Spleen (tissue), 11 donors: ENCODE results near the gene MBD1. TPM values are rescaled to one million over a fixed set of nuclear protein-coding genes. Genes with fewer than 3 reads are reported as not detected.
"Not testable (repeated sequence)": the region's sequence is repeated elsewhere in the genome, so short reads cannot be mapped to it uniquely, and the experiment has no call there.

Experiments used
- DNase-seq: peaks from one replicate; pipeline ENCODE4 v3.0.0-alpha.2; 2020
- H3K27ac ChIP-seq, 8 donors: fragments of 200-600 bp; sonication (generic) in 7 of 8; 1 replicate in 4 of 8; 2 replicates in 4 of 8; pipeline versions ENCODE4 v1.5.0 to v1.8.0; 2016 to 2021; ENCODE audit warnings: inconsistent platforms in 4 of 8, mild to moderate bottlenecking in 4 of 8, moderate library complexity in 1 of 8
- H3K27me3 ChIP-seq, 7 donors: fragments of 200-600 bp; sonication (generic) in 6 of 7; replicated peaks in 1 of 7; 1 replicate in 4 of 7; 2 replicates in 3 of 7; pipeline versions ENCODE4 v1.5.0 to v1.8.0; 2016 to 2021; ENCODE audit warnings: inconsistent platforms in 3 of 7, mild to moderate bottlenecking in 1 of 7
- H3K36me3 ChIP-seq, 6 donors: fragments of 200-600 bp; sonication (generic) in 5 of 6; 1 replicate in 4 of 6; 2 replicates in 2 of 6; pipeline versions ENCODE4 v1.5.0 to v1.8.0; 2016 to 2021; ENCODE audit warnings: inconsistent platforms in 2 of 6
- H3K4me1 ChIP-seq, 6 donors: fragments of 200-600 bp; sonication (generic) in 5 of 6; 1 replicate in 3 of 6; 2 replicates in 3 of 6; pipeline versions ENCODE4 v1.5.0 to v1.8.0; 2016 to 2021; ENCODE audit warnings: inconsistent platforms in 3 of 6
- H3K4me3 ChIP-seq, 8 donors: fragments of 200-600 bp; sonication (generic) in 7 of 8; 1 replicate in 4 of 8; 2 replicates in 4 of 8; pipeline versions ENCODE4 v1.5.0 to v1.8.0; 2016 to 2021; ENCODE audit warnings: inconsistent platforms in 4 of 8, mild to moderate bottlenecking in 4 of 8, moderate library complexity in 2 of 8
- H3K9me3 ChIP-seq, 8 donors: fragments of 200-600 bp; sonication (generic) in 7 of 8; 1 replicate in 4 of 8; 2 replicates in 4 of 8; pipeline versions ENCODE4 v1.5.0 to v1.8.0; 2016 to 2021; ENCODE audit warnings: inconsistent platforms in 4 of 8
- CTCF ChIP-seq, 11 experiments: fragments of 200-600 bp in 7 of 11; fragments of 450-650 bp in 4 of 11; sonication (generic) in 4 of 11; IDR thresholded peaks in 8 of 11; conservative IDR thresholded peaks in 3 of 11; 1 replicate in 7 of 11; 2 replicates in 4 of 11; pipeline versions ENCODE4 v1.4.0 to v1.8.0; 2016 to 2021; ENCODE audit warnings: antibody characterized with exemption in 11 of 11, inconsistent platforms in 4 of 11, mild to moderate bottlenecking in 1 of 11
- POLR2A ChIP-seq, 3 donors: fragments of 450-650 bp; IDR thresholded peaks; one replicate each; pipeline ENCODE4 v1.5.1; 2017; ENCODE audit warnings: antibody characterized with exemption in 3 of 3, mild to moderate bottlenecking in 1 of 3
- POLR2AphosphoS5 ChIP-seq, 3 donors: sonication (generic); formaldehyde crosslinking; IDR thresholded peaks; one replicate each; pipeline ENCODE4 v1.5.1; 2017; ENCODE audit warnings: antibody characterized with exemption in 3 of 3
- WGBS, 5 donors: extraction: QIAGEN DNeasy Blood & Tissue Kit in 3 of 5; methylation state at CpG; one replicate each; pipeline versions ENCODE4 v1.1.5 to v1.1.7; 2013 to 2018; 5-methylcytosine and 5-hydroxymethylcytosine counted together
- intact Hi-C: fragments of 100-400 bp; cut with DNase I; formaldehyde crosslinking; loops from one replicate; pipeline ENCODE4 v1.15.0; 2023; ENCODE audit warnings: low total_unique reads
- polyA plus RNA-seq, 3 donors: library from polyadenylated mRNA; stranded (reverse); fragments of 200-250 nt; gene quantifications; one replicate each; pipeline ENCODE4 v1.2.1, GENCODE V29; 2013
- total RNA-seq, 7 donors: library from RNA; depleted of rRNA in 3 of 7; stranded (reverse); fragments of >200 nt in 3 of 7; fragmentation: NEBNext Ultra II Directional in 4 of 7; extraction: Animal tissue kit (Norgen Biotek cat#: 25700) in 4 of 7; gene quantifications; one replicate each; pipeline versions ENCODE4 v1.1.0 to v1.2.1, GENCODE V29; 2016 to 2021
- donor health status: healthy with polysubstance abuse.
- donor health status: DM: no; HTN: no; CAD: no; lungs with moderate emphysema.
- donor health status: DM: no; HTN: no; CAD: no.
- donor health status: Bipolar disorder and iron deficiency.
- donor health status: healthy.
- donor health status: DM: no; HTN: no; CAD: no.
- donor health status: DM: yes; HTN: yes; CAD: no.

Gene MBD1
- total and polyA plus RNA-seq, 10 donors, result 22.2 to 137 (median 86.2) TPM

- no peak for TF ChIP-seq CTCF (IDR thresholded peaks at IDR 0.05 in 8 of 11, conservative IDR thresholded peaks at IDR 0.05 in 3 of 11)
- no peak for TF ChIP-seq POLR2AphosphoS5 (IDR thresholded peaks at IDR 0.05)
- no peak for TF ChIP-seq POLR2A (IDR thresholded peaks at IDR 0.05)
- Histone ChIP-seq H3K4me3 (no peak overlapping the region), H3K9me3 (no peaks in the 10 kb centered on the region), H3K27ac (no peak overlapping the region), H3K27me3 (no peaks in the 10 kb centered on the region), H3K4me1 (no peaks in the 10 kb centered on the region), H3K36me3 (no peaks in the 10 kb centered on the region)
- DNase-seq, result no peak
- intact Hi-C loops, result no loop called here
- WGBS, 5 donors, result 82 to 91% (median 85%) methylated on average over 3 of the region's 3 CpGs
Measured at GRCh38 chr18:50250935-50251334, 30.4 kb downstream of the MBD1 start.

- Histone ChIP-seq H3K4me3 (no peak overlapping the region), H3K27me3 (no peaks in the 10 kb centered on the region), H3K4me1 (no peaks in the 10 kb centered on the region), H3K9me3 (no peaks in the 10 kb centered on the region), H3K27ac (no peak overlapping the region), H3K36me3 (no peaks in the 10 kb centered on the region)
- no peak for TF ChIP-seq POLR2A (IDR thresholded peaks at IDR 0.05)
- TF ChIP-seq CTCF (IDR thresholded peaks at IDR 0.05 in 8 of 11, conservative IDR thresholded peaks at IDR 0.05 in 3 of 11), result no peak
- no peak for TF ChIP-seq POLR2AphosphoS5 (IDR thresholded peaks at IDR 0.05)
- DNase-seq, result no peak
- intact Hi-C loops, result no loop called here
Measured at GRCh38 chr18:50249576-50249975, 31.7 kb downstream of the MBD1 start.

GRCh38 chr18:50247561-50247960 lies 33.8 kb downstream of the MBD1 start:
- intact Hi-C loops, result no loop called here
- Histone ChIP-seq H3K36me3 (no peaks in the 10 kb centered on the region), H3K27me3 (no peaks in the 10 kb centered on the region), H3K9me3 (peaks cover 0 to 2% (median 0%) of the 10 kb centered on the region in 8 donors), H3K4me1 (no peaks in the 10 kb centered on the region), H3K4me3 (no peak overlapping the region), H3K27ac (no peak overlapping the region)
- TF ChIP-seq CTCF (IDR thresholded peaks at IDR 0.05 in 8 of 11, conservative IDR thresholded peaks at IDR 0.05 in 3 of 11) (no peak), POLR2AphosphoS5 (IDR thresholded peaks at IDR 0.05) (no peak), POLR2A (IDR thresholded peaks at IDR 0.05) (no peak)
- DNase-seq, result no peak

GRCh38 chr18:50241768-50242167 lies 39.6 kb downstream of the MBD1 start:
- WGBS, 5 donors, result 71 to 95% (median 78%) methylated on average over 8 of the region's 8 CpGs

GRCh38 chr18:50240080-50240563 lies 41.2 kb downstream of the MBD1 start:
- TF ChIP-seq POLR2A (IDR thresholded peaks at IDR 0.05) (no peak), POLR2AphosphoS5 (IDR thresholded peaks at IDR 0.05) (no peak), CTCF (IDR thresholded peaks at IDR 0.05 in 8 of 11, conservative IDR thresholded peaks at IDR 0.05 in 3 of 11) (no peak)
- Histone ChIP-seq H3K4me1 (no peaks in the 10 kb centered on the region), H3K4me3 (no peak overlapping the region), H3K36me3 (no peaks in the 10 kb centered on the region), H3K9me3 (peaks cover 0 to 28% (median 20%) of the 10 kb centered on the region in 8 donors), H3K27me3 (no peaks in the 10 kb centered on the region), H3K27ac (no peak overlapping the region)
- intact Hi-C loops, result no loop called here
- DNase-seq, result no peak
- 82 to 92% (median 91%) methylated on average over 3 of the region's 3 CpGs for WGBS, 5 donors

More at GRCh38 chr18:50241768-50242167, 39.6 kb downstream of the MBD1 start:
- intact Hi-C loops, H3K27ac ChIP-seq, H3K36me3 ChIP-seq, H3K4me1 ChIP-seq, H3K27me3 ChIP-seq, DNase-seq, H3K4me3 ChIP-seq: not testable (repeated sequence)
- peaks cover 0 to 28% (median 20%) of the 10 kb centered on the region in 8 donors for H3K9me3 ChIP-seq
